ENCODE results near the gene ALKBH3.

- no peak for TF ChIP-seq CREB5 (CRISPR knock-in tag; IDR thresholded peaks at IDR 0.05; ENCODE audit: low read depth)
- no peak for TF ChIP-seq CSRNP3 (CRISPR knock-in tag; IDR thresholded peaks at IDR 0.05)
- TF ChIP-seq TSHZ2 (CRISPR knock-in tag; IDR thresholded peaks at IDR 0.05) = no peak
- no peak for TF ChIP-seq ZC3H10 (CRISPR knock-in tag; IDR thresholded peaks at IDR 0.05)
- no peak for TF ChIP-seq TOX (CRISPR knock-in tag; IDR thresholded peaks at IDR 0.05; ENCODE audit: borderline replicate concordance)
- no peak for TF ChIP-seq ZFP30 (CRISPR knock-in tag; IDR thresholded peaks at IDR 0.05)
- no peak for TF ChIP-seq OSR1 (CRISPR knock-in tag; IDR thresholded peaks at IDR 0.05)
Observed at GRCh38 chr11:43918662-43919061, 38.0 kb downstream of the ALKBH3 start.

Measured in SK-N-SH treated with all-trans-retinoic acid at 6 μM for 48 hours (cell line).